Stimulated activated naive CD8-positive, alpha-beta T cell treated with anti-CD3 and anti-CD28 coated beads, Interleukin-15, Interleukin-2, amounts not matched to agents 100 ng/mL and 50 ng/mL, for 24 hours (primary cell): Measurements from ENCODE around the gene ORC2.

ENCODE experiments used
- H3K27ac Mint-ChIP-seq: one replicate; pipeline ENCODE4 v1.8.0; 2021; ENCODE audit warnings: mild to moderate bottlenecking, mixed read lengths
- H3K27me3 Mint-ChIP-seq: one replicate; pipeline ENCODE4 v1.8.0; 2021; ENCODE audit warnings: mixed read lengths
- H3K36me3 Mint-ChIP-seq: one replicate; pipeline ENCODE4 v1.8.0; 2021; ENCODE audit warnings: low read depth, mixed read lengths
- H3K4me1 Mint-ChIP-seq: one replicate; pipeline ENCODE4 v1.8.0; 2021; ENCODE audit warnings: low read depth, mixed read lengths
- H3K4me3 Mint-ChIP-seq: one replicate; pipeline ENCODE4 v1.8.0; 2021; ENCODE audit warnings: mild to moderate bottlenecking, mixed read lengths
- H3K9me3 Mint-ChIP-seq: one replicate; pipeline ENCODE4 v1.8.0; 2021; ENCODE audit warnings: mixed read lengths

ORC2 gene

GRCh38 chr2:200962811-200963123, 693 bp downstream of the ORC2 start:
- Mint-ChIP-seq H3K9me3 (no peaks in the 10 kb centered on the region), H3K4me3 (peak overlapping the region; percentile 91), H3K4me1 (peaks cover 51% of the 10 kb centered on the region)

GRCh38 chr2:200961674-200962073, 1.8 kb downstream of the ORC2 start:
- Mint-ChIP-seq H3K27me3 (no peaks in the 10 kb centered on the region), H3K4me1 (peaks cover 49% of the 10 kb centered on the region), H3K4me3 (peak overlapping the region; percentile 91), H3K27ac (no peak overlapping the region), H3K36me3 (peaks cover 27% of the 10 kb centered on the region), H3K9me3 (no peaks in the 10 kb centered on the region)

More at GRCh38 chr2:200962811-200963123, 693 bp downstream of the ORC2 start:
- Mint-ChIP-seq H3K27me3 (no peaks in the 10 kb centered on the region), H3K27ac (peak overlapping the region; percentile 96), H3K36me3 (peaks cover 18% of the 10 kb centered on the region)

- no peak overlapping the region for H3K4me3 Mint-ChIP-seq
- H3K4me1 Mint-ChIP-seq = peaks cover 6% of the 10 kb centered on the region
- H3K27me3 Mint-ChIP-seq = no peaks in the 10 kb centered on the region
- no peaks in the 10 kb centered on the region for H3K9me3 Mint-ChIP-seq
- H3K36me3 Mint-ChIP-seq = peaks cover 63% of the 10 kb centered on the region
- no peak overlapping the region for H3K27ac Mint-ChIP-seq
These were observed 13.1 kb downstream of the ORC2 start for GRCh38 chr2:200950378-200950777.

GRCh38 chr2:200945395-200945729, 18.1 kb downstream of the ORC2 start:
- H3K4me1 Mint-ChIP-seq = peaks cover 26% of the 10 kb centered on the region
- peak overlapping the region; percentile 89 for H3K27ac Mint-ChIP-seq
- no peak overlapping the region for H3K4me3 Mint-ChIP-seq
- H3K27me3 Mint-ChIP-seq = no peaks in the 10 kb centered on the region
- no peaks in the 10 kb centered on the region for H3K9me3 Mint-ChIP-seq
- H3K36me3 Mint-ChIP-seq = peaks cover 73% of the 10 kb centered on the region

GRCh38 chr2:200944467-200945394, 18.7 kb downstream of the ORC2 start:
- H3K27ac Mint-ChIP-seq = peak overlapping the region; percentile 89
- peaks cover 26% of the 10 kb centered on the region for H3K4me1 Mint-ChIP-seq
- H3K27me3 Mint-ChIP-seq = no peaks in the 10 kb centered on the region
- H3K9me3 Mint-ChIP-seq = no peaks in the 10 kb centered on the region
- peak overlapping the region; percentile 35 for H3K4me3 Mint-ChIP-seq
- H3K36me3 Mint-ChIP-seq = peaks cover 71% of the 10 kb centered on the region

- Mint-ChIP-seq H3K4me1 (peaks cover 26% of the 10 kb centered on the region), H3K27ac (peak overlapping the region; percentile 89), H3K27me3 (no peaks in the 10 kb centered on the region), H3K36me3 (peaks cover 68% of the 10 kb centered on the region), H3K4me3 (no peak overlapping the region), H3K9me3 (no peaks in the 10 kb centered on the region)
These were observed 19.8 kb downstream of the ORC2 start for GRCh38 chr2:200943527-200944105.

GRCh38 chr2:200939832-200940231, 23.6 kb downstream of the ORC2 start:
- Mint-ChIP-seq H3K4me1 (peaks cover 15% of the 10 kb centered on the region), H3K27me3 (no peaks in the 10 kb centered on the region), H3K4me3 (no peak overlapping the region), H3K9me3 (no peaks in the 10 kb centered on the region), H3K27ac (no peak overlapping the region), H3K36me3 (peaks cover 66% of the 10 kb centered on the region)

- Mint-ChIP-seq H3K4me1 (peaks cover 22% of the 10 kb centered on the region), H3K4me3 (no peak overlapping the region), H3K27me3 (no peaks in the 10 kb centered on the region), H3K36me3 (peaks cover 46% of the 10 kb centered on the region), H3K9me3 (no peaks in the 10 kb centered on the region), H3K27ac (no peak overlapping the region)
These were observed 32.4 kb downstream of the ORC2 start for GRCh38 chr2:200930947-200931626.

- Mint-ChIP-seq H3K27me3 (no peaks in the 10 kb centered on the region), H3K9me3 (no peaks in the 10 kb centered on the region), H3K4me1 (peaks cover 22% of the 10 kb centered on the region), H3K27ac (peak overlapping the region; percentile 59), H3K36me3 (peaks cover 38% of the 10 kb centered on the region), H3K4me3 (no peak overlapping the region)
These were observed 33.9 kb downstream of the ORC2 start for GRCh38 chr2:200929334-200930249.

- Mint-ChIP-seq H3K36me3 (peaks cover 54% of the 10 kb centered on the region), H3K9me3 (no peaks in the 10 kb centered on the region), H3K27ac (peak overlapping the region; percentile 81)
These were observed 41.0 kb downstream of the ORC2 start for GRCh38 chr2:200922439-200922838.

GRCh38 chr2:200913654-200914053, 49.8 kb downstream of the ORC2 start:
- Mint-ChIP-seq H3K27ac (no peak overlapping the region), H3K9me3 (no peaks in the 10 kb centered on the region), H3K36me3 (peaks cover 52% of the 10 kb centered on the region), H3K4me3 (no peak overlapping the region), H3K4me1 (no peaks in the 10 kb centered on the region), H3K27me3 (no peaks in the 10 kb centered on the region)

More at GRCh38 chr2:200922439-200922838, 41.0 kb downstream of the ORC2 start:
- Mint-ChIP-seq H3K4me3 (no peak overlapping the region), H3K4me1 (peaks cover 3% of the 10 kb centered on the region), H3K27me3 (no peaks in the 10 kb centered on the region)

GRCh38 chr2:200909958-200910357, 53.5 kb downstream of the ORC2 start:
- no peak overlapping the region for H3K27ac Mint-ChIP-seq
- H3K36me3 Mint-ChIP-seq = peaks cover 55% of the 10 kb centered on the region
- H3K4me3 Mint-ChIP-seq = no peak overlapping the region

GRCh38 chr2:200905618-200906296, 57.7 kb downstream of the ORC2 start:
- Mint-ChIP-seq H3K27me3 (no peaks in the 10 kb centered on the region), H3K4me3 (no peak overlapping the region), H3K9me3 (no peaks in the 10 kb centered on the region), H3K4me1 (peaks cover 9% of the 10 kb centered on the region), H3K27ac (no peak overlapping the region), H3K36me3 (peaks cover 53% of the 10 kb centered on the region)

More at GRCh38 chr2:200909958-200910357, 53.5 kb downstream of the ORC2 start:
- Mint-ChIP-seq H3K4me1 (no peaks in the 10 kb centered on the region), H3K27me3 (no peaks in the 10 kb centered on the region), H3K9me3 (no peaks in the 10 kb centered on the region)
